Erythroblast (primary cell): Measurements from ENCODE around the gene PVALB.

ENCODE experiments used
- GATA1 ChIP-seq: IDR thresholded peaks from 2 replicates; pipeline ENCODE4 v1.6.1; 2011; ENCODE audit warnings: low read depth, mild to moderate bottlenecking, control low read depth, low read length, moderate library complexity
- POLR2A ChIP-seq: IDR thresholded peaks from 2 replicates; pipeline ENCODE4 v1.6.1; 2011; ENCODE audit warnings: mild to moderate bottlenecking, low read length

GRCh38 chr22:36831717-36832116 is 14.9 kb upstream of the PVALB start:
- TF ChIP-seq POLR2A, result no peak
- no peak for TF ChIP-seq GATA1
